ENCODE measurements around the gene ABHD4. TPM values are rescaled to one million over a fixed set of nuclear protein-coding genes. Genes with fewer than 3 reads are reported as not detected.

Gene ABHD4
- total and polyA plus RNA-seq, 4 donors = 9.0 to 32.9 (median 11.1) TPM

GRCh38 chr14:22600027-22600426 lies 1.9 kb downstream of the ABHD4 start:
- no peaks in the 10 kb centered on the region for H3K27me3 ChIP-seq (ENCODE audit: control insufficient read depth in 4 of 4, insufficient read depth in 4 of 4, low read length in 3 of 4)
- TF ChIP-seq TAF1 (conservative IDR thresholded peaks at IDR 0.05) = no peak
- H3K4me3 ChIP-seq (ENCODE audit: low read depth in 1 of 3, low read length in 3 of 3) = peak overlapping the region in 1 of 3 donors; percentile 85
- peaks cover 0 to 22% (median 5%) of the 10 kb centered on the region in 4 donors for H3K4me1 ChIP-seq (ENCODE audit: control insufficient read depth in 4 of 4, insufficient read depth in 4 of 4, low read length in 3 of 4)
- DNase-seq (ENCODE audit: low spot score) = no peak
- H3K9ac ChIP-seq (ENCODE audit: low read depth in 1 of 2, low read length in 2 of 2) = no peak overlapping the region
- H3K27ac ChIP-seq (ENCODE audit: low read depth in 1 of 2, low read length in 2 of 2) = no peak overlapping the region
- H3K9me3 ChIP-seq (ENCODE audit: control insufficient read depth in 4 of 4, low read length in 3 of 4) = no peaks in the 10 kb centered on the region
- H3K36me3 ChIP-seq (ENCODE audit: control insufficient read depth in 4 of 4, insufficient read depth in 3 of 4, low read depth in 1 of 4, low read length in 3 of 4) = peaks cover 12 to 29% (median 18%) of the 10 kb centered on the region in 4 donors

- DNase-seq (ENCODE audit: low spot score) = no peak
- H3K4me1 ChIP-seq (ENCODE audit: control insufficient read depth in 4 of 4, insufficient read depth in 4 of 4, low read length in 3 of 4) = peaks cover 0 to 22% (median 5%) of the 10 kb centered on the region in 4 donors
- 98% methylated on average over 2 of the region's 2 CpGs for WGBS
Observed at GRCh38 chr14:22601456-22601855, 3.4 kb downstream of the ABHD4 start.

More at GRCh38 chr14:22601456-22601855, 3.4 kb downstream of the ABHD4 start:
- no peaks in the 10 kb centered on the region for H3K27me3 ChIP-seq (ENCODE audit: control insufficient read depth in 4 of 4, insufficient read depth in 4 of 4, low read length in 3 of 4)
- TF ChIP-seq SP1 (IDR thresholded peaks at IDR 0.05) (no peak), ZBTB33 (IDR thresholded peaks at IDR 0.05) (no peak), REST (IDR thresholded peaks at IDR 0.05) (no peak), RXRA (IDR thresholded peaks at IDR 0.05) (no peak), GABPA (IDR thresholded peaks at IDR 0.05 in 1 of 2, conservative IDR thresholded peaks at IDR 0.05 in 1 of 2) (no peak), RAD21 (IDR thresholded peaks at IDR 0.05) (no peak), TAF1 (conservative IDR thresholded peaks at IDR 0.05) (no peak), EGR1 (IDR thresholded peaks at IDR 0.05; ENCODE audit: low read depth in 2 of 2) (no peak), FOXA1 (IDR thresholded peaks at IDR 0.05) (no peak), JUND (IDR thresholded peaks at IDR 0.05) (no peak)
- no peak overlapping the region for H3K9ac ChIP-seq (ENCODE audit: low read depth in 1 of 2, low read length in 2 of 2)
- H3K4me3 ChIP-seq (ENCODE audit: low read depth in 1 of 3, low read length in 3 of 3) = no peak overlapping the region
- H3K27ac ChIP-seq (ENCODE audit: low read depth in 1 of 2, low read length in 2 of 2) = no peak overlapping the region
- peaks cover 14 to 44% (median 31%) of the 10 kb centered on the region in 4 donors for H3K36me3 ChIP-seq (ENCODE audit: control insufficient read depth in 4 of 4, insufficient read depth in 3 of 4, low read depth in 1 of 4, low read length in 3 of 4)
- H3K9me3 ChIP-seq (ENCODE audit: control insufficient read depth in 4 of 4, low read length in 3 of 4) = no peaks in the 10 kb centered on the region

All from liver (tissue), 9 donors.